Adrenal gland (tissue), 5 donors: ENCODE data around the gene NPIPA3.

Experiments
- POLR2A ChIP-seq, 2 donors: fragments of 450-650 bp; IDR thresholded peaks; one replicate each; pipeline ENCODE4 v1.6.1; 2017; ENCODE audit warnings: antibody characterized with exemption in 2 of 2, mild to moderate bottlenecking in 2 of 2, moderate library complexity in 1 of 2
- TF ChIP-seq, protein P1 (sequence below), 6 experiments: fragments of 450-650 bp in 4 of 6; fragments of 200-600 bp in 2 of 6; sonication (generic) in 1 of 6; IDR thresholded peaks; 1 replicate in 5 of 6; 2 replicates in 1 of 6; pipeline versions ENCODE4 v1.5.1 to v1.8.0; 2016 to 2021; ENCODE audit warnings: antibody characterized with exemption in 6 of 6, mild to moderate bottlenecking in 2 of 6, moderate library complexity in 1 of 6
- donor health status: DM: no; HTN: no; CAD: no.

- TF ChIP-seq POLR2A (IDR thresholded peaks at IDR 0.05) = no peak
- TF ChIP-seq, protein P1, sequence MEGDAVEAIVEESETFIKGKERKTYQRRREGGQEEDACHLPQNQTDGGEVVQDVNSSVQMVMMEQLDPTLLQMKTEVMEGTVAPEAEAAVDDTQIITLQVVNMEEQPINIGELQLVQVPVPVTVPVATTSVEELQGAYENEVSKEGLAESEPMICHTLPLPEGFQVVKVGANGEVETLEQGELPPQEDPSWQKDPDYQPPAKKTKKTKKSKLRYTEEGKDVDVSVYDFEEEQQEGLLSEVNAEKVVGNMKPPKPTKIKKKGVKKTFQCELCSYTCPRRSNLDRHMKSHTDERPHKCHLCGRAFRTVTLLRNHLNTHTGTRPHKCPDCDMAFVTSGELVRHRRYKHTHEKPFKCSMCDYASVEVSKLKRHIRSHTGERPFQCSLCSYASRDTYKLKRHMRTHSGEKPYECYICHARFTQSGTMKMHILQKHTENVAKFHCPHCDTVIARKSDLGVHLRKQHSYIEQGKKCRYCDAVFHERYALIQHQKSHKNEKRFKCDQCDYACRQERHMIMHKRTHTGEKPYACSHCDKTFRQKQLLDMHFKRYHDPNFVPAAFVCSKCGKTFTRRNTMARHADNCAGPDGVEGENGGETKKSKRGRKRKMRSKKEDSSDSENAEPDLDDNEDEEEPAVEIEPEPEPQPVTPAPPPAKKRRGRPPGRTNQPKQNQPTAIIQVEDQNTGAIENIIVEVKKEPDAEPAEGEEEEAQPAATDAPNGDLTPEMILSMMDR (IDR thresholded peaks at IDR 0.05) = no peak
These were observed 35.6 kb upstream of the NPIPA3 start for GRCh38 chr16:14667347-14668266.
